Stimulated activated CD8-positive, alpha-beta memory T cell treated with anti-CD3 and anti-CD28 coated beads, Interleukin-12 subunit alpha, Interleukin-12 subunit beta, amount 100 ng/mL, for 1 hour (primary cell): ENCODE results near the gene EEF1AKMT3.
"Not testable (repeated sequence)": the region's sequence is repeated elsewhere in the genome, so short reads cannot be mapped to it uniquely, and the experiment has no call there.

Experiments
- DNase-seq: peaks from one replicate; pipeline ENCODE4 v3.0.0-alpha.2; 2020; ENCODE audit warnings: low read depth

Gene EEF1AKMT3

GRCh38 chr12:57765698-57766463 is 6.5 kb upstream of the EEF1AKMT3 start:
- no peak for DNase-seq

GRCh38 chr12:57766464-57767304 is 5.7 kb upstream of the EEF1AKMT3 start, which contains the start of gene CYP27B1:
Gene CYP27B1, minus strand, starts transcription at chr12:57767078. Its CDS starts 37 bp downstream, at chr12:57767041.
- no peak for DNase-seq

- no peak for DNase-seq
Observed at GRCh38 chr12:57767305-57767698, 5.1 kb upstream of the EEF1AKMT3 start.

GRCh38 chr12:57767876-57768275 is 4.5 kb upstream of the EEF1AKMT3 start:
- DNase-seq: no peak

GRCh38 chr12:57769594-57769993 is 2.8 kb upstream of the EEF1AKMT3 start:
- no peak for DNase-seq

GRCh38 chr12:57770734-57771133 is 1.7 kb upstream of the EEF1AKMT3 start:
- DNase-seq: no peak

- peak; percentile 62 for DNase-seq
Observed at GRCh38 chr12:57771236-57771872, 1.1 kb upstream of the EEF1AKMT3 start.

GRCh38 chr12:57771873-57772428 is 463 bp upstream of the EEF1AKMT3 start, which contains the start of gene METTL1:
Gene METTL1, minus strand, starts transcription at chr12:57772105. Its CDS starts 22 bp downstream, at chr12:57772083.
- DNase-seq: peak; percentile 79

GRCh38 chr12:57774634-57775033 is 2.2 kb downstream of the EEF1AKMT3 start:
- DNase-seq: not testable (repeated sequence)

GRCh38 chr12:57775044-57775443 is 2.6 kb downstream of the EEF1AKMT3 start:
- DNase-seq: no peak

- DNase-seq: no peak
Observed at GRCh38 chr12:57775563-57776246, 3.3 kb downstream of the EEF1AKMT3 start.

GRCh38 chr12:57776247-57776587 is 3.8 kb downstream of the EEF1AKMT3 start:
- DNase-seq: no peak

- no peak for DNase-seq
Observed at GRCh38 chr12:57777367-57777766, 5.0 kb downstream of the EEF1AKMT3 start.

- no peak for DNase-seq
Observed at GRCh38 chr12:57777911-57778310, 5.5 kb downstream of the EEF1AKMT3 start.

GRCh38 chr12:57779736-57780135 is 7.3 kb downstream of the EEF1AKMT3 start:
- DNase-seq: no peak

- no peak for DNase-seq
Observed at GRCh38 chr12:57780284-57780897, 8.0 kb downstream of the EEF1AKMT3 start.

GRCh38 chr12:57781244-57781643 is 8.8 kb downstream of the EEF1AKMT3 start:
- DNase-seq: no peak

GRCh38 chr12:57781801-57782200 is 9.4 kb downstream of the EEF1AKMT3 start:
- no peak for DNase-seq

GRCh38 chr12:57782243-57782607 is 9.8 kb downstream of the EEF1AKMT3 start:
- DNase-seq: no peak

GRCh38 chr12:57782608-57783465 is 10.4 kb downstream of the EEF1AKMT3 start, which contains the start of gene TSFM:
Gene TSFM, plus strand, starts transcription at chr12:57782787. Its CDS starts 15 bp downstream, at chr12:57782802.
- DNase-seq: peak; percentile 98
